Testis (tissue), 3 donors: Measurements from ENCODE around the gene RND1. TPM values are rescaled to one million over a fixed set of nuclear protein-coding genes. Genes with fewer than 3 reads are reported as not detected.

ENCODE experiments used
- DNase-seq: peaks from one replicate; pipeline ENCODE4 v3.0.0-alpha.2; 2019
- H3K27ac ChIP-seq, 2 donors: fragments of 200-600 bp; sonication (generic); one replicate each; pipeline ENCODE4 v1.5.1; 2019
- H3K27me3 ChIP-seq: fragments of 200-600 bp; sonication (generic); one replicate; pipeline ENCODE4 v1.5.1; 2019
- H3K36me3 ChIP-seq: fragments of 200-600 bp; sonication (generic); one replicate; pipeline ENCODE4 v1.5.1; 2017; ENCODE audit warnings: low read depth; ENCODE audit errors: missing control alignments
- H3K4me1 ChIP-seq: fragments of 200-600 bp; sonication (generic); one replicate; pipeline ENCODE4 v1.5.1; 2019
- H3K4me3 ChIP-seq, 2 donors: fragments of 200-600 bp; sonication (generic); one replicate each; pipeline ENCODE4 v1.5.1; 2017 to 2019
- H3K9me3 ChIP-seq: fragments of 200-600 bp; sonication (generic); one replicate; pipeline ENCODE4 v1.5.1; 2017
- CTCF ChIP-seq, 3 experiments: fragments of 450-650 bp in 2 of 3; fragments of 200-600 bp in 1 of 3; sonication (generic) in 1 of 3; IDR thresholded peaks; one replicate each; pipeline ENCODE4 v1.5.1; 2016 to 2019; ENCODE audit warnings: antibody characterized with exemption in 3 of 3, mild to moderate bottlenecking in 2 of 3, moderate library complexity in 1 of 3
- POLR2A ChIP-seq: fragments of 450-650 bp; IDR thresholded peaks from one replicate; pipeline ENCODE4 v1.6.1; 2017; ENCODE audit warnings: antibody characterized with exemption, mild to moderate bottlenecking, moderate library complexity
- WGBS, 2 donors: methylation state at CpG; one replicate each; pipeline ENCODE4 v1.1.5; 2018; 5-methylcytosine and 5-hydroxymethylcytosine counted together
- intact Hi-C: fragments of 100-400 bp; cut with DNase I; formaldehyde crosslinking; loops from one replicate; pipeline ENCODE4 v1.15.1; 2023; ENCODE audit warnings: low total_unique reads
- polyA plus RNA-seq: library from polyadenylated mRNA; stranded (reverse); fragments of 350-450 nt; fragmentation: Illumina TruSeq; extraction: RNeasy Lipid Tissue Mini Kit (QIAGEN cat#74804); gene quantifications from one replicate; pipeline ENCODE4 v1.2.3, GENCODE V29; 2014; ENCODE audit warnings: low read depth, low replicate concordance; ENCODE audit not compliant: insufficient read depth
- total RNA-seq, 2 donors: library from RNA; depleted of rRNA; stranded (reverse); fragments of >200 nt; gene quantifications; one replicate each; pipeline ENCODE4 v1.2.3, GENCODE V29; 2016

The RND1 gene
- total and polyA plus RNA-seq, 3 donors from 2014 or later = 0.81 to 1.2 (median 1.1) TPM

- Histone ChIP-seq H3K9me3 (no peaks in the 10 kb centered on the region), H3K4me3 (no peak overlapping the region), H3K4me1 (no peaks in the 10 kb centered on the region), H3K36me3 (no peaks in the 10 kb centered on the region), H3K27ac (no peak overlapping the region), H3K27me3 (no peaks in the 10 kb centered on the region)
- 83 to 89% methylated on average over 10 to 12 of the region's 12 CpGs for WGBS, 2 donors
- TF ChIP-seq POLR2A (no peak), CTCF (IDR thresholded peaks at IDR 0.05) (no peak)
- DNase-seq = no peak
- intact Hi-C loops = no loop called here
These were observed 33.2 kb downstream of the RND1 start for GRCh38 chr12:48832321-48833060.

GRCh38 chr12:48831257-48831656 lies 34.4 kb downstream of the RND1 start:
- Histone ChIP-seq H3K4me3 (no peak overlapping the region), H3K27ac (no peak overlapping the region), H3K27me3 (no peaks in the 10 kb centered on the region), H3K9me3 (no peaks in the 10 kb centered on the region), H3K4me1 (peaks cover 3% of the 10 kb centered on the region), H3K36me3 (no peaks in the 10 kb centered on the region)
- intact Hi-C loops = no loop called here
- no peak for DNase-seq
- WGBS, 2 donors = 86% methylated on average over 6 of the region's 6 CpGs
- TF ChIP-seq POLR2A (no peak), CTCF (IDR thresholded peaks at IDR 0.05) (no peak)

GRCh38 chr12:48828841-48829575 lies 36.7 kb downstream of the RND1 start:
- Histone ChIP-seq H3K27ac (no peak overlapping the region), H3K9me3 (no peaks in the 10 kb centered on the region), H3K27me3 (no peaks in the 10 kb centered on the region), H3K4me3 (no peak overlapping the region), H3K36me3 (no peaks in the 10 kb centered on the region), H3K4me1 (peaks cover 3% of the 10 kb centered on the region)
- TF ChIP-seq CTCF (IDR thresholded peaks at IDR 0.05) (no peak), POLR2A (no peak)
- intact Hi-C loops = no loop called here
- DNase-seq = no peak
- 83 to 89% methylated on average over 8 to 16 of the region's 16 CpGs for WGBS, 2 donors

- H3K4me3 ChIP-seq = no peak overlapping the region
- TF ChIP-seq POLR2A (no peak), CTCF (IDR thresholded peaks at IDR 0.05) (no peak)
- H3K4me1 ChIP-seq = peaks cover 3% of the 10 kb centered on the region
- H3K27ac ChIP-seq = no peak overlapping the region
- no peaks in the 10 kb centered on the region for H3K27me3 ChIP-seq
- intact Hi-C loops = no loop called here
- H3K36me3 ChIP-seq = no peaks in the 10 kb centered on the region
- DNase-seq = no peak
- no peaks in the 10 kb centered on the region for H3K9me3 ChIP-seq
- WGBS, 2 donors = 60% methylated on average over 2 of the region's 2 CpGs; no CpG with 5 or more reads in 1 of the 2 donors
These were observed 37.4 kb downstream of the RND1 start for GRCh38 chr12:48828293-48828692.
